Left lung (tissue), 10 donors: ENCODE data around the gene PCGF3. TPM values are rescaled to one million over a fixed set of nuclear protein-coding genes. Genes with fewer than 3 reads are reported as not detected.
A peak's percentile ranks its signal among the peaks of the same experiment; 100 is the strongest.

ENCODE experiments used
- ATAC-seq: fragments of 200-7000 bp; cut with Tn5 transposase; one replicate; pipeline ENCODE4 v1.9.1; 2020; ENCODE audit warnings: moderate library complexity
- DNase-seq, 4 donors: peaks; one replicate each; pipeline ENCODE4 v3.0.0-alpha.2; 2013 to 2020
- H3K27ac ChIP-seq, 2 donors: fragments of 200-600 bp; sonication (generic) in 1 of 2; one replicate each; pipeline versions ENCODE4 v1.5.0 to v1.8.0; 2020 to 2021
- H3K27me3 ChIP-seq, 2 donors: fragments of 200-600 bp; sonication (generic) in 1 of 2; one replicate each; pipeline versions ENCODE4 v1.5.0 to v1.8.0; 2020 to 2021
- H3K36me3 ChIP-seq, 2 donors: fragments of 200-600 bp; sonication (generic) in 1 of 2; one replicate each; pipeline versions ENCODE4 v1.5.0 to v1.8.0; 2020 to 2021
- H3K4me1 ChIP-seq, 2 donors: fragments of 200-600 bp; one replicate each; pipeline ENCODE4 v1.8.0; 2021
- H3K4me3 ChIP-seq, 2 donors: fragments of 200-600 bp; sonication (generic) in 1 of 2; one replicate each; pipeline versions ENCODE4 v1.5.0 to v1.8.0; 2020 to 2021; ENCODE audit warnings: mild to moderate bottlenecking in 1 of 2
- H3K9me3 ChIP-seq, 2 donors: fragments of 200-600 bp; sonication (generic) in 1 of 2; one replicate each; pipeline versions ENCODE4 v1.5.0 to v1.8.0; 2020 to 2021
- CTCF ChIP-seq, 2 donors: fragments of 200-600 bp; sonication (generic) in 1 of 2; IDR thresholded peaks; one replicate each; pipeline versions ENCODE4 v1.5.0 to v1.8.0; 2021; ENCODE audit warnings: antibody characterized with exemption in 2 of 2
- intact Hi-C, 2 donors: fragments of 100-400 bp; cut with DNase I; formaldehyde crosslinking; loops; one replicate each; pipeline versions ENCODE4 v1.11.2 to v1.14.2; 2022
- polyA plus RNA-seq, 6 donors: library from polyadenylated mRNA; unstranded; fragments of 120-200 nt; gene quantifications; one replicate each; pipeline ENCODE4 v1.2.1, GENCODE V29; 2013; ENCODE audit not compliant: insufficient read length in 6 of 6
- total RNA-seq, 2 donors: library from RNA; stranded (reverse); fragmentation: NEBNext Ultra II Directional; extraction: Animal tissue kit (Norgen Biotek cat#: 25700); gene quantifications; one replicate each; pipeline ENCODE4 v1.2.1, GENCODE V29; 2021
- donor health status: DM: no; HTN: yes; CAD: no.
- donor health status: DM: no; HTN: no; CAD: no.

PCGF3 gene
- total and polyA plus RNA-seq, 8 donors: 43.7 to 110 (median 88.7) TPM

DNA sequence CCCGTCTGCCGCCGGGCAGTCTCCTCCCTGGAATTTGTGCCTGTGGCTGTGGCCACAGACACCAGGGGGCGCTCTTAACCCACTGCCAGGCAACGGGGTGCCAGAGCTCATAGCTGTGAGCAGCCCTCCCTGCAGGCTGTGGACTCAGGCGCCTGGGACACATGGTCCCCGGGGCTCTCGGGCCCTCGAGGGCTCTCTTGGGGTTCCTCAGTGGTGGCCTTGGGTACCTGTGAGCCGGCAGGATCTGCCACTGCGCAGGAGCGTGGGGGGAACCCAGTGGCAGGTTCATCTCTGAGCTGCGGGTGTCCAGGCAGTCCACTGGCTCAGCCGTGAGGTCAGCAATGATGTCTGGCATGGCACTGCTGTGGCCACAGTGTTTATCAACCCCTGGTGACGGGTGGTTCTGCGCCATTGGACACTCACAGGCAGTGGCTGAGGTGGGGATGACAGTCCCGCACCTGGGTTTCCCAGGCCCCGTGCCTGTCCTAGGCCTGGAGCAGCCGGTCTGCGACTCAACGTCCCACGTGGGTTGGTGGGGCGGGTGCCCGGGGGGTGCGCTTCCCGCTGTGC, 37.2 kb downstream of the PCGF3 start:
- H3K36me3 ChIP-seq: peaks cover 0 to 56% of the 10 kb centered on the region in 2 donors
- DNase-seq (peak; percentile 16 to 91 (median 50)), ATAC-seq (peak; percentile 95)
- H3K4me1 ChIP-seq: no peaks in the 10 kb centered on the region
- peak; percentile 88 to 96 for TF ChIP-seq CTCF (IDR thresholded peaks at IDR 0.05)
- H3K4me3 ChIP-seq: no peak overlapping the region
- H3K27me3 ChIP-seq: no peaks in the 10 kb centered on the region
- intact Hi-C loops: no loop called here
- H3K27ac ChIP-seq: no peak overlapping the region
- H3K9me3 ChIP-seq: no peaks in the 10 kb centered on the region

- no peaks in the 10 kb centered on the region for H3K9me3 ChIP-seq
- no peaks in the 10 kb centered on the region for H3K27me3 ChIP-seq
- H3K4me3 ChIP-seq: no peak overlapping the region
- intact Hi-C loops: no loop called here
- ATAC-seq (no peak), DNase-seq (peak in 1 of 4 donors; percentile 58)
- peaks cover 0 to 56% of the 10 kb centered on the region in 2 donors for H3K36me3 ChIP-seq
- no peak overlapping the region for H3K27ac ChIP-seq
- no peaks in the 10 kb centered on the region for H3K4me1 ChIP-seq
- no peak for TF ChIP-seq CTCF (IDR thresholded peaks at IDR 0.05)
Measured at GRCh38 chr4:743463-744211, 38.0 kb downstream of the PCGF3 start.

DNA sequence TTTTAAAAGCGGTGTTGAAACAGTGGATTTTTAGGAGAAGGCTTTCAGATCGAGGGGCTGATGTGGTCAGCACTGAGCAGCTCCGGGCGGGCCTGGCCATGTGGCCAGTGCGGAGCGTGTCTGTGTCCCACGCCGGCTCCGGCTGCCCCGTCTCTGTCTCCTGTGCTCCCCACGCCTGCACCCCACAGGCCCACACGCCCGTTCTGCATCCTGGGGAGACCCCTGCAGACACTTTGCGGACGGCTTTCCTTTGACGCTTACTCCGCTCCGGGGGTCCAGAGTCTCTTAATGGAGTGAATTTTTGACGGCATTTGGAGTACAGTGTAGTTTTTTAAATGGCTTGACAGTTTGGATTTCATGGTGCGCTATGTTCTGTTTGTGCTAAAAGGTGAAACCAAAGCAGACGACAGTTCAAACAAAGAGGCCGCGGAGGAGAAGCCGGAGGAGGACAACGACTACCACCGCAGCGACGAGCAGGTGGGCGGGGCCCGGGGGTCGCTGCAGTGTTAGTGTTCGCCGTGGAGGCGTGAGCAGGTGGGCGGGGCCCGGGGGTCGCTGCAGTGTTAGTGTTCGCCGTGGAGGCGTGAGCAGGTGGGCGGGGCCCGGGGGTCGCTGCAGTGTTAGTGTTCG, 38.7 kb downstream of the PCGF3 start:
- no peak for TF ChIP-seq CTCF (IDR thresholded peaks at IDR 0.05)
- Histone ChIP-seq H3K36me3 (peaks cover 0 to 55% of the 10 kb centered on the region in 2 donors), H3K4me3 (no peak overlapping the region), H3K9me3 (no peaks in the 10 kb centered on the region), H3K27me3 (no peaks in the 10 kb centered on the region), H3K27ac (no peak overlapping the region), H3K4me1 (no peaks in the 10 kb centered on the region)
- no peak for ATAC-seq
- intact Hi-C loops: no loop called here
- DNase-seq: peak in 1 of 4 donors; percentile 74

- Histone ChIP-seq H3K9me3 (no peaks in the 10 kb centered on the region), H3K4me1 (no peaks in the 10 kb centered on the region), H3K27ac (no peak overlapping the region), H3K4me3 (no peak overlapping the region), H3K27me3 (no peaks in the 10 kb centered on the region), H3K36me3 (peaks cover 0 to 60% of the 10 kb centered on the region in 2 donors)
- TF ChIP-seq CTCF (IDR thresholded peaks at IDR 0.05): no peak
- intact Hi-C loops: no loop called here
- ATAC-seq (no peak), DNase-seq (peak in 1 of 4 donors; percentile 33)
Measured at GRCh38 chr4:747546-748170, 42.0 kb downstream of the PCGF3 start.

DNA sequence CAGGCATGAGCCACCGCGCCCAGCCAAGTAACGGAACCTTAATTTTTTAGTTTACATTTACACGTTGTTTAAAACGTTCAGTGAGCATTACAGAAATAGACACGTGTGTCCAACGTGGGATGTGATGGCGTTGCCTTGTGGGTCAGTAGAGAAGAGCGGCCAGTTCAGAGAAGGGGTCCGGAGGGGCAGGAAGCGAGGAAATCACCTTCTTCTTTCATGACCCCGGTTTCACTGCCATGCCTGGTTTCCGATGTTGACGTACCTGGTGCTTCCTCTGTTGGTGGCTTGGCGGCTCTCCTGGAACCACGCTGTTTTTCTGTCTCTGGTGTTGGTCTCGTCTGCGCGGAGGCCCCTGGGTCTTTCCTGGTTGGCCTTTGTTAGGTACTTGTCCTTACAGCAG, 42.8 kb downstream of the PCGF3 start:
- H3K4me1 ChIP-seq: no peaks in the 10 kb centered on the region
- H3K27ac ChIP-seq: no peak overlapping the region
- DNase-seq: peak in 1 of 4 donors; percentile 39
- ATAC-seq: no peak
- H3K36me3 ChIP-seq: peaks cover 0 to 67% of the 10 kb centered on the region in 2 donors
- TF ChIP-seq CTCF (IDR thresholded peaks at IDR 0.05): no peak
- intact Hi-C loops: no loop called here
- no peaks in the 10 kb centered on the region for H3K27me3 ChIP-seq
- no peaks in the 10 kb centered on the region for H3K9me3 ChIP-seq
- no peak overlapping the region for H3K4me3 ChIP-seq
